H1 (cell line): ENCODE results near the gene WASL. TPM values are rescaled to one million over a fixed set of nuclear protein-coding genes. Genes with fewer than 3 reads are reported as not detected.
A peak's percentile ranks its signal among the peaks of the same experiment; 100 is the strongest.

Experiments used
- CTCF ChIA-PET: fragments of 300-600 bp; sonication (Branson Sonifier 250); formaldehyde crosslinking; loops from one replicate; lab custom pipeline; 2021; ENCODE audit not compliant: partially characterized antibody; lab: Charles Lee
- POLR2A ChIA-PET: fragments of 300-600 bp; sonication (Branson Sonifier 250); formaldehyde crosslinking; loops from one replicate; lab custom pipeline; 2021; ENCODE audit warnings: inconsistent platforms; ENCODE audit not compliant: partially characterized antibody; lab: Charles Lee
- DNase-seq, 2 experiments: peaks; one replicate each; pipeline versions ENCODE4 v3.0.0 to v3.0.0-alpha.2; 2010 to 2022; ENCODE audit warnings: low spot score in 2 of 2, low read depth in 1 of 2, mixed read lengths in 1 of 2
- FAIRE-seq: peaks from 2 replicates; lab custom pipeline; 2011; peaks lifted over from hg19 to GRCh38; lab: Jason Lieb, UNC
- H2AFZ ChIP-seq: 2 replicates; pipeline ENCODE4 v1.8.1; 2012; ENCODE audit warnings: low read length, inconsistent platforms
- H2AK5ac ChIP-seq: 2 replicates; pipeline ENCODE4 v1.6.1; 2013; ENCODE audit warnings: low read depth, low read length
- H2BK120ac ChIP-seq: replicated peaks from 2 replicates; pipeline ENCODE3; 2013; ENCODE audit warnings: low read depth, low read length, inconsistent platforms
- H2BK12ac ChIP-seq: 2 replicates; pipeline ENCODE4 v1.6.1; 2013; ENCODE audit warnings: low read depth, low read length
- H2BK15ac ChIP-seq: 2 replicates; pipeline ENCODE4 v1.6.1; 2013; ENCODE audit warnings: low read length
- H2BK20ac ChIP-seq: 2 replicates; pipeline ENCODE4 v1.6.1; 2013; ENCODE audit warnings: low read length
- H2BK5ac ChIP-seq: 2 replicates; pipeline ENCODE4 v1.6.1; 2013; ENCODE audit warnings: low read depth, low read length
- H3K14ac ChIP-seq: 2 replicates; pipeline ENCODE4 v1.6.1; 2013; ENCODE audit warnings: inconsistent platforms; ENCODE audit not compliant: insufficient read length
- H3K18ac ChIP-seq: 2 replicates; pipeline ENCODE4 v1.6.1; 2013; ENCODE audit warnings: low read length; ENCODE audit errors: extremely low read depth
- H3K23ac ChIP-seq: 2 replicates; pipeline ENCODE4 v1.6.1; 2013; ENCODE audit warnings: inconsistent platforms; ENCODE audit not compliant: insufficient read length
- H3K23me2 ChIP-seq: 2 replicates; pipeline ENCODE4 v1.6.1; 2013; ENCODE audit warnings: low read depth, low read length
- H3K27ac ChIP-seq: 2 replicates; pipeline ENCODE4 v1.6.1; 2011; ENCODE audit warnings: low read depth, low read length, inconsistent platforms
- H3K27me3 ChIP-seq, 4 experiments: replicated peaks in 1 of 4; 1 replicate in 1 of 4; 2 replicates in 3 of 4; pipeline versions ENCODE4 v1.6.1 to v1.8.1; 2011 to 2013; ENCODE audit warnings: low read length in 3 of 4, mild to moderate bottlenecking in 3 of 4, inconsistent platforms in 2 of 4, mixed read lengths in 2 of 4, moderate library complexity in 1 of 4; ENCODE audit not compliant: control insufficient read depth in 3 of 4, insufficient read depth in 3 of 4; ENCODE audit errors: extremely low read depth in 1 of 4
- H3K36me3 ChIP-seq, 4 experiments: 2 replicates each; pipeline versions ENCODE4 v1.6.1 to v1.8.1; 2011 to 2013; ENCODE audit warnings: mild to moderate bottlenecking in 4 of 4, low read length in 3 of 4, moderate library complexity in 2 of 4, control low read depth in 1 of 4, inconsistent platforms in 1 of 4; ENCODE audit not compliant: insufficient read depth in 4 of 4, control insufficient read depth in 2 of 4
- H3K4ac ChIP-seq: replicated peaks from 2 replicates; pipeline ENCODE3; 2013; ENCODE audit warnings: low read length, low read depth, mixed read lengths, inconsistent platforms; ENCODE audit not compliant: insufficient read length
- H3K4me1 ChIP-seq, 4 experiments: replicated peaks in 1 of 4; 1 replicate in 1 of 4; 2 replicates in 3 of 4; pipeline versions ENCODE4 v1.6.1 to v1.8.1; 2011 to 2013; ENCODE audit warnings: low read length in 3 of 4, inconsistent platforms in 2 of 4, mixed read lengths in 1 of 4; ENCODE audit not compliant: insufficient read depth in 4 of 4, control insufficient read depth in 3 of 4
- H3K4me2 ChIP-seq, 2 experiments: 2 replicates each; pipeline versions ENCODE4 v1.6.1 to v1.8.1; 2011 to 2013; ENCODE audit warnings: low read depth in 2 of 2, low read length in 2 of 2, control low read depth in 1 of 2, inconsistent platforms in 1 of 2, mild to moderate bottlenecking in 1 of 2; ENCODE audit not compliant: insufficient read depth in 1 of 2
- H3K4me3 ChIP-seq, 4 experiments: fragments of 200-600, 300-600 bp in 1 of 4; sonication (generic), shearing (Covaris generic), sonication (Bioruptor Twin) in 1 of 4; 2 replicates each; pipeline versions ENCODE4 v1.5.1 to v1.8.1; 2011 to 2016; ENCODE audit warnings: low read length in 4 of 4, low read depth in 3 of 4, control low read depth in 2 of 4, inconsistent platforms in 2 of 4, mild to moderate bottlenecking in 2 of 4, mixed read lengths in 1 of 4, moderate library complexity in 1 of 4; ENCODE audit not compliant: insufficient read depth in 2 of 4; ENCODE audit errors: extremely low read depth in 1 of 4
- H3K56ac ChIP-seq: replicated peaks from 2 replicates; pipeline ENCODE3; 2013; ENCODE audit warnings: low read depth, mild to moderate bottlenecking, mixed read lengths, low read length, inconsistent platforms; ENCODE audit not compliant: insufficient read length
- H3K79me1 ChIP-seq: 2 replicates; pipeline ENCODE4 v1.6.1; 2013; ENCODE audit warnings: low read depth, low read length, control low read depth
- H3K79me2 ChIP-seq, 2 experiments: 2 replicates each; pipeline versions ENCODE4 v1.6.1 to v1.8.1; 2012 to 2013; ENCODE audit warnings: low read length in 2 of 2, mild to moderate bottlenecking in 2 of 2, inconsistent platforms in 1 of 2; ENCODE audit not compliant: insufficient read depth in 2 of 2, control insufficient read depth in 1 of 2
- H3K9ac ChIP-seq, 4 experiments: replicated peaks in 1 of 4; 1 replicate in 1 of 4; 2 replicates in 3 of 4; pipeline versions ENCODE4 v1.6.1 to v1.8.1; 2011 to 2013; ENCODE audit warnings: low read depth in 3 of 4, low read length in 3 of 4, control low read depth in 2 of 4, mild to moderate bottlenecking in 2 of 4, moderate library complexity in 2 of 4, inconsistent platforms in 1 of 4; ENCODE audit errors: extremely low read depth in 1 of 4
- H3K9me3 ChIP-seq, 2 experiments: 2 replicates each; pipeline versions ENCODE4 v1.6.1 to v1.8.1; 2012 to 2013; ENCODE audit warnings: mild to moderate bottlenecking in 2 of 2, moderate library complexity in 2 of 2, control low read depth in 1 of 2, inconsistent platforms in 1 of 2, low read depth in 1 of 2, low read length in 1 of 2, mixed read lengths in 1 of 2; ENCODE audit not compliant: insufficient read depth in 2 of 2
- H4K20me1 ChIP-seq, 2 experiments: replicated peaks in 1 of 2; 2 replicates each; pipeline versions ENCODE3 to v1.8.1; 2011 to 2013; ENCODE audit warnings: inconsistent platforms in 2 of 2, low read length in 2 of 2, mild to moderate bottlenecking in 1 of 2; ENCODE audit not compliant: insufficient read depth in 2 of 2, control insufficient read depth in 1 of 2
- H4K5ac ChIP-seq: 2 replicates; pipeline ENCODE4 v1.6.1; 2013; ENCODE audit warnings: low read length, low read depth, mixed read lengths, inconsistent platforms; ENCODE audit not compliant: insufficient read length
- H4K8ac ChIP-seq: 2 replicates; pipeline ENCODE4 v1.8.0; 2013; ENCODE audit warnings: mild to moderate bottlenecking, moderate library complexity, low read length, inconsistent platforms; ENCODE audit not compliant: insufficient read depth; ENCODE audit errors: extremely low read depth
- H4K91ac ChIP-seq: replicated peaks from 2 replicates; pipeline ENCODE3; 2013; ENCODE audit warnings: low read length, mixed read lengths, inconsistent platforms; ENCODE audit not compliant: insufficient read length
- CEBPB ChIP-seq: IDR thresholded peaks from 2 replicates; pipeline ENCODE4 v1.6.1; 2012; ENCODE audit warnings: low read depth, low read length
- KDM4A ChIP-seq: IDR thresholded peaks from one replicate; pipeline ENCODE4 v1.7.1; 2012; ENCODE audit warnings: low read depth, mild to moderate bottlenecking, moderate library complexity, low read length, inconsistent platforms; ENCODE audit not compliant: severe bottlenecking
- NANOG ChIP-seq: IDR thresholded peaks from 2 replicates; pipeline ENCODE4 v1.6.1; 2011; ENCODE audit warnings: low read length, low read depth, mild to moderate bottlenecking, inconsistent platforms; ENCODE audit not compliant: insufficient read depth, poor library complexity, severe bottlenecking
- SP1 ChIP-seq: IDR thresholded peaks from 2 replicates; pipeline ENCODE4 v1.6.1; 2011; ENCODE audit warnings: low read depth, low read length
- SRF ChIP-seq: IDR thresholded peaks from 2 replicates; pipeline ENCODE4 v1.6.1; 2011; ENCODE audit warnings: mild to moderate bottlenecking, low read depth, low read length, moderate library complexity
- YY1 ChIP-seq: IDR thresholded peaks from 2 replicates; pipeline ENCODE4 v1.6.1; 2011; ENCODE audit warnings: low read depth, mild to moderate bottlenecking, low read length
- WGBS, 2 experiments: shearing (Covaris generic) in 1 of 2; methylation state at CpG; one replicate each; pipeline versions ENCODE4 v1.1.6 to v1.1.7; 2013 to 2015; ENCODE audit warnings: low lambda C conversion rate in 2 of 2, mixed read lengths in 2 of 2, inconsistent platforms in 1 of 2, low coverage in 1 of 2, missing lambda C conversion rate in 1 of 2; ENCODE audit not compliant: insufficient replicate concordance in 2 of 2, insufficient coverage in 1 of 2, insufficient read length in 1 of 2; ENCODE audit errors: extremely low coverage in 1 of 2, missing lambda C conversion rate in 1 of 2; 5-methylcytosine and 5-hydroxymethylcytosine counted together
- polyA plus RNA-seq, 7 experiments: library from polyadenylated mRNA; depleted of rRNA in 3 of 7; stranded (reverse) in 5 of 7; unstranded in 2 of 7; fragments of >200 nt in 5 of 7; fragments of 200-250 nt in 2 of 7; gene quantifications; 1 replicate in 5 of 7; 2 replicates in 1 of 7; 4 replicates in 1 of 7; pipeline versions ENCODE4 v1.2.1 to v1.2.3, GENCODE V29; 2011 to 2013; ENCODE audit warnings: missing spikeins in 2 of 7, mixed read lengths in 2 of 7
- total RNA-seq: library from RNA; stranded (reverse); fragmentation: NEBNext Ultra II Directional; extraction: Animal tissue kit (Norgen Biotek cat#: 25700); gene quantifications from 2 replicates; pipeline ENCODE4 v1.2.1, GENCODE V29; 2021

The WASL gene
- total and polyA plus RNA-seq, 2 of the 8 experiments (the other 6 are each of a cell fraction or from before 2014, with no cell fraction given): 7.7 to 38.9 TPM

- Histone ChIP-seq H4K5ac (no peak overlapping the region), H3K4me2 (no peak overlapping the region), H2AK5ac (no peak overlapping the region), H2AFZ (no peak overlapping the region), H3K79me2 (peaks cover 7 to 100% of the 10 kb centered on the region in 2 experiments), H3K23me2 (no peaks in the 10 kb centered on the region), H3K36me3 (no peaks in the 10 kb centered on the region), H2BK120ac (no peak overlapping the region), H2BK5ac (no peak overlapping the region)
- 91% methylated on average over 4 of the region's 4 CpGs; no CpG with 5 or more reads in 1 of the 2 experiments for WGBS, 2 experiments
- CTCF ChIA-PET: interaction anchor here (0.6 to 1.4 kb wide), 4 partner anchors 14 to 556 kb away, joined by 3 to 4 read pairs (median 3); no protein-coding TSS in a partner anchor
- no peak for TF ChIP-seq SP1
- no peak for TF ChIP-seq YY1
- peak; percentile 24; the same call in 1 of the 2 replicates for TF ChIP-seq CEBPB
- TF ChIP-seq SRF: no peak
- TF ChIP-seq KDM4A: no peak
- no peak for TF ChIP-seq NANOG
- TF ChIP-seq, all 59 proteins: peak for 1
- no peak overlapping the region for H4K8ac ChIP-seq
- H3K14ac ChIP-seq: no peak overlapping the region
- no peak overlapping the region for H3K4me3 ChIP-seq
- H3K27ac ChIP-seq: no peak overlapping the region
- peaks cover 9 to 11% of the 10 kb centered on the region in 2 experiments for H4K20me1 ChIP-seq
- H3K4me1 ChIP-seq: peaks cover 0 to 8% (median 0%) of the 10 kb centered on the region in 4 experiments; a peak in 1 of 7 replicates
- POLR2A ChIA-PET: interaction anchor here (1.1 kb wide), 1 partner anchor 22 kb away, joined by 4 read pairs; the partner anchor contains the start of gene WASL
- H4K91ac ChIP-seq: no peak overlapping the region
- FAIRE-seq (no peak), DNase-seq (no peak)
- H2BK12ac ChIP-seq: no peak overlapping the region
- H3K9ac ChIP-seq: no peak overlapping the region
- H3K23ac ChIP-seq: no peak overlapping the region
- H3K18ac ChIP-seq: no peak overlapping the region
- no peaks in the 10 kb centered on the region for H3K27me3 ChIP-seq
- H3K79me1 ChIP-seq: no peaks in the 10 kb centered on the region; the same call in none of the 2 replicates
- H2BK20ac ChIP-seq: no peak overlapping the region
- H3K4ac ChIP-seq: no peak overlapping the region
- no peaks in the 10 kb centered on the region for H3K9me3 ChIP-seq
- H3K56ac ChIP-seq: no peak overlapping the region
- no peak overlapping the region for H2BK15ac ChIP-seq
Measured at GRCh38 chr7:123727071-123727837, 21.5 kb downstream of the WASL start.
